ENCODE results near the gene TAF9.
A peak's percentile ranks its signal among the peaks of the same experiment; 100 is the strongest.

The TAF9 gene

DNA sequence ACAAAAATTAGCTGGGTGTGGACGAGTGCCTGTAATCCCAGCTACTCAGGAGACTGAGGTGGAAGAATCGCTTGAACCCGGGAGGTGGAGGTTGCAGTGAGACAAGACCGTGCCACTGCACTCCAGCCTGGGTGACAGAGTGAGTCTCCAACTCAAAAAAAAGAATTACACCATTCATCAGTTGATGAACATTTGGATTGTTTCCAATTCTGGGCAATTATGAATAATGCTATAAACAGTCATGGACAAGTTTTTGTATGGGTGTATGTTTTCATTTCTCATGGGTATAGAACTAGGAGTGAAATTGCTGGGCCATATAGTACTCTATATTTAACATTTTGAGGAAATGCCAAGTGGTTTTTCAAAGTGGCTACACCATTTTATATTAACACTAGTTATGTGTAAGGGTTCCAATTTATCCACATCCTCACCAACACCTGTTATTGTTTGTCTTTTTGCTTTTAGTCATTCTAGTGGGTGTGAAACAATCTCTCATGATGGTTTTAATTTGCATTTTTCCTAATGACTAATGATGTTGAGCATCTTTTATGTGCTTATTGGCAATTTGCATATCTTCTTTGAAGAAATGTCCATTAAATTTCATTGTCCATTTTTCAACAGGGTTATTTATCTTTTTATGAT, 27.7 kb downstream of the TAF9 start:
- TF ChIP-seq ZBTB7A (IDR thresholded peaks at IDR 0.05; ENCODE audit: low read depth) (no peak), TEAD4 (IDR thresholded peaks at IDR 0.05) (no peak), EP300 (IDR thresholded peaks at IDR 0.05; ENCODE audit: borderline replicate concordance) (no peak), FOXM1 (IDR thresholded peaks at IDR 0.05; ENCODE audit: borderline replicate concordance, low read depth) (no peak), EGR1 (IDR thresholded peaks at IDR 0.05) (no peak), TAF1 (IDR thresholded peaks at IDR 0.05; ENCODE audit: low read depth) (no peak), NFIC (IDR thresholded peaks at IDR 0.05) (no peak), TCF12 (IDR thresholded peaks at IDR 0.05; ENCODE audit: low read depth) (no peak), RAD21 (IDR thresholded peaks at IDR 0.05; ENCODE audit: low read depth) (no peak), CEBPB (IDR thresholded peaks at IDR 0.05) (no peak), YY1 (IDR thresholded peaks at IDR 0.05; ENCODE audit: low read depth) (no peak), CREB1 (IDR thresholded peaks at IDR 0.05; ENCODE audit: low read depth) (no peak)
- TF ChIP-seq, protein P1, sequence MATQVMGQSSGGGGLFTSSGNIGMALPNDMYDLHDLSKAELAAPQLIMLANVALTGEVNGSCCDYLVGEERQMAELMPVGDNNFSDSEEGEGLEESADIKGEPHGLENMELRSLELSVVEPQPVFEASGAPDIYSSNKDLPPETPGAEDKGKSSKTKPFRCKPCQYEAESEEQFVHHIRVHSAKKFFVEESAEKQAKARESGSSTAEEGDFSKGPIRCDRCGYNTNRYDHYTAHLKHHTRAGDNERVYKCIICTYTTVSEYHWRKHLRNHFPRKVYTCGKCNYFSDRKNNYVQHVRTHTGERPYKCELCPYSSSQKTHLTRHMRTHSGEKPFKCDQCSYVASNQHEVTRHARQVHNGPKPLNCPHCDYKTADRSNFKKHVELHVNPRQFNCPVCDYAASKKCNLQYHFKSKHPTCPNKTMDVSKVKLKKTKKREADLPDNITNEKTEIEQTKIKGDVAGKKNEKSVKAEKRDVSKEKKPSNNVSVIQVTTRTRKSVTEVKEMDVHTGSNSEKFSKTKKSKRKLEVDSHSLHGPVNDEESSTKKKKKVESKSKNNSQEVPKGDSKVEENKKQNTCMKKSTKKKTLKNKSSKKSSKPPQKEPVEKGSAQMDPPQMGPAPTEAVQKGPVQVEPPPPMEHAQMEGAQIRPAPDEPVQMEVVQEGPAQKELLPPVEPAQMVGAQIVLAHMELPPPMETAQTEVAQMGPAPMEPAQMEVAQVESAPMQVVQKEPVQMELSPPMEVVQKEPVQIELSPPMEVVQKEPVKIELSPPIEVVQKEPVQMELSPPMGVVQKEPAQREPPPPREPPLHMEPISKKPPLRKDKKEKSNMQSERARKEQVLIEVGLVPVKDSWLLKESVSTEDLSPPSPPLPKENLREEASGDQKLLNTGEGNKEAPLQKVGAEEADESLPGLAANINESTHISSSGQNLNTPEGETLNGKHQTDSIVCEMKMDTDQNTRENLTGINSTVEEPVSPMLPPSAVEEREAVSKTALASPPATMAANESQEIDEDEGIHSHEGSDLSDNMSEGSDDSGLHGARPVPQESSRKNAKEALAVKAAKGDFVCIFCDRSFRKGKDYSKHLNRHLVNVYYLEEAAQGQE (IDR thresholded peaks at IDR 0.05; ENCODE audit: low read depth), result no peak
- TF ChIP-seq, protein P2, sequence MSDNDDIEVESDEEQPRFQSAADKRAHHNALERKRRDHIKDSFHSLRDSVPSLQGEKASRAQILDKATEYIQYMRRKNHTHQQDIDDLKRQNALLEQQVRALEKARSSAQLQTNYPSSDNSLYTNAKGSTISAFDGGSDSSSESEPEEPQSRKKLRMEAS (IDR thresholded peaks at IDR 0.05), result no peak
- TF ChIP-seq, protein P3, sequence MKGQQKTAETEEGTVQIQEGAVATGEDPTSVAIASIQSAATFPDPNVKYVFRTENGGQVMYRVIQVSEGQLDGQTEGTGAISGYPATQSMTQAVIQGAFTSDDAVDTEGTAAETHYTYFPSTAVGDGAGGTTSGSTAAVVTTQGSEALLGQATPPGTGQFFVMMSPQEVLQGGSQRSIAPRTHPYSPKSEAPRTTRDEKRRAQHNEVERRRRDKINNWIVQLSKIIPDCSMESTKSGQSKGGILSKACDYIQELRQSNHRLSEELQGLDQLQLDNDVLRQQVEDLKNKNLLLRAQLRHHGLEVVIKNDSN (IDR thresholded peaks at IDR 0.05), result no peak

DNA sequence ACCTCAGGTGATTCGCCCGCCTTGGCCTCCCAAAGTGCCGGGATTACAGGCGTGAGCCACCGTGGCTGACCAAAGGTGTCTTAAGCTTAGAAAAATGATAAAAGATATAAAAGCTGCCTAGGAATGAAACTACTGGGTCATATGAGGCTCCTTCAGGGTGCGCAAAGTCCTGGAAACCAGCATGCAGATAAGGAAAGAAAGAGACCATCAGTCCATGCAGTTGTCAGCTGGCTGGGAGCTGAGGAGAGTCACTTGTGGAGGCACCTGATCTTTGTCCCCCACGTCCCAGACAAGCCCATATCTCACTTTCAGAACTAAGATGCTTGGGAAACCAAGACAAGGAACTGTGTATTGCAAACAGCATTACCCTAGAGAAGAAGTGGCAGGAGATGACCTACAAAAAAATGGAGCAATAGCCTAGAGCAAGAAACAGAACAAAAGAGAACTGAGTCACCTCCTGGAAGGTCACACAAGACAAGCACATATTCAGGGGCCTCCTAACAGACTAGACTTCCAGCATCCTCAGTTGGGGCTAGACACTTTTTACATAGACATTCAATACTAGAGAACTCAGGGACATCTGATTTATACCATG, 33.9 kb downstream of the TAF9 start:
- TF ChIP-seq TEAD4 (IDR thresholded peaks at IDR 0.05), result no peak

DNA sequence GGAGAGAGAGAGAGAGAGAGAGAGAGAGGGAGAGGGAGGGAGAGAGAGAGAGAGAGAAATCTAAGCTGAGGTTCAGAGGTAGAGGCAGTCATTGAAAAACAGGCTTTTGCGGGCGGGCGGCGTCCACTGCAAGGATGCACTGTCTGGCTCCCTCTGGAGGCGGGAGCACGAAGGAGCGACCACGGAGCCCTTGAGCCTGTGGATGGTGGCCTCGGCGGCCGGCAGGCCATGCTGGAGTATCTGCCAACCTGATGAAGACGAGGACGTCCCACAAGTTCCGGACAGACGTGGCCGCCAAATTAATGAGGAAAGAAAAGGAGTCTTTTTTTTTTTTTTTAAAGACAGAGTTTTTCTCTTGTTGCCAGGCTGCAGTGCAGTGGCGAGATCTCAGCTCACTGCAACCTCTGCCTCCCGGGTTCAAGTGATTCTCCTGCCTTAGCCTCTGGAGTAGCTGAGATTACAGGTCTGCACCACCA, 34.5 kb downstream of the TAF9 start:
- TF ChIP-seq TCF12 (IDR thresholded peaks at IDR 0.05; ENCODE audit: low read depth) (no peak), ZBTB7A (IDR thresholded peaks at IDR 0.05; ENCODE audit: low read depth) (no peak), RAD21 (IDR thresholded peaks at IDR 0.05; ENCODE audit: low read depth) (peak; percentile 71), NFIC (IDR thresholded peaks at IDR 0.05) (no peak), TAF1 (IDR thresholded peaks at IDR 0.05; ENCODE audit: low read depth) (no peak), EP300 (IDR thresholded peaks at IDR 0.05; ENCODE audit: borderline replicate concordance) (no peak), YY1 (IDR thresholded peaks at IDR 0.05; ENCODE audit: low read depth) (0 out of 2 replicates have a peak, but pooled peaks have one; percentile 23), FOXM1 (IDR thresholded peaks at IDR 0.05; ENCODE audit: borderline replicate concordance, low read depth) (no peak), TEAD4 (IDR thresholded peaks at IDR 0.05) (no peak; the same call in 1 of the 2 replicates), CEBPB (IDR thresholded peaks at IDR 0.05) (no peak), EGR1 (IDR thresholded peaks at IDR 0.05) (no peak), CREB1 (IDR thresholded peaks at IDR 0.05; ENCODE audit: low read depth) (no peak)
- TF ChIP-seq, protein P1 (IDR thresholded peaks at IDR 0.05; ENCODE audit: low read depth), result no peak
- TF ChIP-seq, protein P3 (IDR thresholded peaks at IDR 0.05), result no peak
- TF ChIP-seq, protein P2 (IDR thresholded peaks at IDR 0.05), result peak; percentile 62; the same call in 1 of the 2 replicates

DNA sequence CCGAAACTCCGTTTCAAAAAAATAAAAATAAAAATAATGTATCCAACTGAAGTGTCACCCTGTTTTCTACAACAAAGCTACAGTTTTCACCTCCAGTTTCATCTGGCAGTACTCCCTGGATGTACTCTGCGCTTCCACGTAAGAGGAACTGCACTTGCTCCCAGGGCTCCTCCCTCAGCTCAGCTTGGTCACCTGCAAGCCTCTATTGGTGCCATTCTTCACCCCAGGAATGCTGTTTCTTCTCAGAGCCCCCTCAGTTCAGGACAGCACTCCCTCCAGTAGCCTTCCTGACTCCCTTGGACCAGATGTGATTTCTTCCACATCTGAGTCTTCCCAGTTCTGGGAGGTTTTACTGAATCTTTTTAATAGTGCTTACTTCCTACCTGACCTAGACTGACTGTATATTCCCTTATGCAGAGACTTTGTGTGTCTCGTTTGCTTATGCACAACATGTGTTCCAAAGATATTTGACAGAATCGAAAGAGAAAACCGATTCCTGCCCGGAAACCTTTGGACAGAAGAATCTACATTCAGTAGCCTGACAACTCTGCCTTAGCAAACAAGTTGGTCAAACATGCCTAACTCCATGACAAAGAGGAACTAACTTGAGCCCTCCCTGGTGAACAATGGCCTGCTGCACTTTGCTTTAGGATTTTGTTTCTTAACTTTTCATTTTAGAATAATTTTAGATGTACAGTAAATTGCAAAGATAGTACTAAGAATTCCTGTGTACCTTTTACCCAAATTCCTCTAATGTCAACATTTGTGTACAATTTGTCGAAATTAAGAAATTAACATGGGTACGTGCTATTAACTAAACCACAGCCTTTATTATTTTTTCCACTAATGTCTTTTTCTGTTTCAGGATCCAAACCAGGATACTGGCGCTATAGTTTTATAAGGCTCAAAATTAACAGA, 37.5 kb downstream of the TAF9 start:
- TF ChIP-seq FOXM1 (IDR thresholded peaks at IDR 0.05; ENCODE audit: borderline replicate concordance, low read depth) (0 out of 2 replicates have a peak, but pooled peaks have one; percentile 5), TAF1 (IDR thresholded peaks at IDR 0.05; ENCODE audit: low read depth) (no peak)

DNA sequence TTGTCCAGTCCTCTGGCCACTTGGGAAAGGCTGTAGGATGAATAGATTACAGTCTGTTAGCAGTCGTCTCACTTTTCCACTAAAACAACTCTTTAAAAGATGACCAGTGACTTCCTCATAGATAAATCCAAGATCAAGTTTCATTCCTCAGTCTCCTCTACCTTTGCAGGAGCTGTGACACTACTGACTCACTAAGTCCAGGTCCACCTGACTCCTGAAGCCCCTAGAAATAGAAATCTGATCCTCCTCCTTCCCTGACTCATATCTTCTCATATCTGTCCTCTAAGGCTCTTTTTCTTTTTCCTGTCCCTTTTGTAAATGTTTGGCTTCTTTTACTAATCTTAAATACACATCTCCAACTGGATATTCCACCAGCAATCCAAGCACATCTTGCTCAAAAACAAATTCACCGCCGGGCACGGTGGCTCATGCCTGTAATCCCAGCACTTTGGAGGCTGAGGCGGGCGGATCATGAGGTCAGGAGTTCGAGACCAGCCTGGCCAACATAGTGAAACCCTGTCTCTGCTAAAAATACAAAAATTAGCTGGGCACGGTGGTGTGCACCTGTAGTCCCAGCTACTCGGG, 39.3 kb downstream of the TAF9 start:
- TF ChIP-seq TAF1 (IDR thresholded peaks at IDR 0.05; ENCODE audit: low read depth) (no peak), CEBPB (IDR thresholded peaks at IDR 0.05) (no peak), RAD21 (IDR thresholded peaks at IDR 0.05; ENCODE audit: low read depth) (no peak), YY1 (IDR thresholded peaks at IDR 0.05; ENCODE audit: low read depth) (no peak), EGR1 (IDR thresholded peaks at IDR 0.05) (no peak), ZBTB7A (IDR thresholded peaks at IDR 0.05; ENCODE audit: low read depth) (no peak), EP300 (IDR thresholded peaks at IDR 0.05; ENCODE audit: borderline replicate concordance) (no peak)
- TF ChIP-seq, protein P2 (IDR thresholded peaks at IDR 0.05), result no peak

Measured in Ishikawa (cell line).